Measurements from ENCODE around the gene SRPX.

The SRPX gene

DNA sequence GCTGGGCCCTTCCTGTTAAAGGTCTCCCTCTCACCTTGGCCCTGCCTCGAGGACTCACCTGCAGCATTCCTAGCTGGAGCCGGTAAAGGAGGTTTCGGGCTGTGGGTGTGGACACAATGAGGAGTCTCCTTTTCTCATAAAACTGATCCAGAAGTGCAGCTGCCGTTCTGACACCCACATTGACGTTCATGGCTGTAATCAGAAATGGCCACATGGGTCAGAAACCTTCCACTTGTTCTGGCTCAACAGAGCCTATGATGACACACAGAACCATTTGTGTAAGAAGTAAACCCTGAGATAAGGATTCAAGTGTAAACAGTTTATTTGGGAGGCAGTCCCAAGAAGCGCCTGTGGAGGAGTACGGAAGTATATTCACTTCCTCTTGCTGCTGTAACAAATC lies 63.8 kb downstream of the SRPX start:
- Histone ChIP-seq H3K4me1 (ENCODE audit: control insufficient read depth, insufficient read depth, low read length) (peaks cover 7% of the 10 kb centered on the region), H3K36me3 (ENCODE audit: control insufficient read depth, insufficient read depth, low read length) (no peaks in the 10 kb centered on the region), H3K9me3 (ENCODE audit: control insufficient read depth, low read length) (no peaks in the 10 kb centered on the region), H3K9ac (ENCODE audit: low read length) (no peak overlapping the region), H3K27me3 (ENCODE audit: control insufficient read depth, insufficient read depth, low read length) (no peaks in the 10 kb centered on the region), H3K4me3 (ENCODE audit: low read length) (no peak overlapping the region)

GRCh38 chrX:38154818-38155217 lies 65.9 kb downstream of the SRPX start:
- H3K4me3 ChIP-seq (ENCODE audit: low read length), result no peak overlapping the region
- no peak overlapping the region for H3K9ac ChIP-seq (ENCODE audit: low read length)
- peaks cover 7% of the 10 kb centered on the region for H3K4me1 ChIP-seq (ENCODE audit: control insufficient read depth, insufficient read depth, low read length)
- no peaks in the 10 kb centered on the region for H3K9me3 ChIP-seq (ENCODE audit: control insufficient read depth, low read length)
- H3K36me3 ChIP-seq (ENCODE audit: control insufficient read depth, insufficient read depth, low read length), result no peaks in the 10 kb centered on the region
- no peaks in the 10 kb centered on the region for H3K27me3 ChIP-seq (ENCODE audit: control insufficient read depth, insufficient read depth, low read length)

DNA sequence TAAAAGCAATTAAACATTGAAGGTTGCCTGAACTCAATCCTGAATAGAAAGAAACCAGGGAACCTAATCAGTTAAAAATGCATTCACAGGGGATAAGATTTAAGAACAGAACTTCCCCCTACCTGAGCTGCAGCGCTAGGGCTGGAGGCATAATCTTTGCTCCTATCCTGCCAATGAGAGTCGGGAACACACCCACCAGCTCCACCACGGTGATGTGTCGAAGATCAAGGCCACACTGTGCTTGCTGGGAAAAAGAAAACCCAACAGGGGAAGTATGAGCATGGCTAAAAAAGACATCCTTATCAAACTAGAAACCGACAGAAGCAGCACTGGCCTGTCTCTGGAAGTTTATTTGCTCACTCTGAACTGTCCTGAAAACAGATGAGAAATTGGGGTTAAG lies 66.3 kb downstream of the SRPX start:
- Histone ChIP-seq H3K27me3 (ENCODE audit: control insufficient read depth, insufficient read depth, low read length) (no peaks in the 10 kb centered on the region), H3K4me3 (ENCODE audit: low read length) (no peak overlapping the region), H3K9ac (ENCODE audit: low read length) (no peak overlapping the region), H3K4me1 (ENCODE audit: control insufficient read depth, insufficient read depth, low read length) (peaks cover 7% of the 10 kb centered on the region), H3K36me3 (ENCODE audit: control insufficient read depth, insufficient read depth, low read length) (no peaks in the 10 kb centered on the region), H3K9me3 (ENCODE audit: control insufficient read depth, low read length) (no peaks in the 10 kb centered on the region)

DNA sequence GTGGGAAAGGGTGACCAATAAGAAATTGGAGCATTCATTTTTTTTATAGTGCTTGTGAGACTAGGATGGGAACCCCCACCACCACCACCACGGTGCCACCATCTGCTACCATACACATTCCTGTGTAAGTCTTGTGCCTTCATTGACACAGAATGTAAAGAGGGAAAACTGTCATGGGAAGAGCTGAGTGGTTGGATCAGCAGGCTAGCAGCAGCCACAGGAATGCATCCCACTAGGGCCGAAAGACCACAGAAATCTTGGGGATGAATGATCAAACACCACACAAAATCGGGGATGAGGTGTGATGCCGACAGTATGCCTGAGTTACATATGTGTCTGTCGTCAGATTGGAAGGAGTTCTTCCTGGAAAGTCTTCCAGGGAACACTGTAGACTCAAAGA lies 69.2 kb downstream of the SRPX start:
- no peak overlapping the region for H3K4me3 ChIP-seq (ENCODE audit: low read length)
- H3K27me3 ChIP-seq (ENCODE audit: control insufficient read depth, insufficient read depth, low read length), result no peaks in the 10 kb centered on the region
- H3K36me3 ChIP-seq (ENCODE audit: control insufficient read depth, insufficient read depth, low read length), result no peaks in the 10 kb centered on the region
- no peaks in the 10 kb centered on the region for H3K9me3 ChIP-seq (ENCODE audit: control insufficient read depth, low read length)
- H3K4me1 ChIP-seq (ENCODE audit: control insufficient read depth, insufficient read depth, low read length), result peaks cover 1% of the 10 kb centered on the region
- H3K9ac ChIP-seq (ENCODE audit: low read length), result no peak overlapping the region

- Histone ChIP-seq H3K4me3 (ENCODE audit: low read length) (no peak overlapping the region), H3K36me3 (ENCODE audit: control insufficient read depth, insufficient read depth, low read length) (no peaks in the 10 kb centered on the region), H3K27me3 (ENCODE audit: control insufficient read depth, insufficient read depth, low read length) (no peaks in the 10 kb centered on the region)
Measured at GRCh38 chrX:38150993-38151392, 69.7 kb downstream of the SRPX start.

DNA sequence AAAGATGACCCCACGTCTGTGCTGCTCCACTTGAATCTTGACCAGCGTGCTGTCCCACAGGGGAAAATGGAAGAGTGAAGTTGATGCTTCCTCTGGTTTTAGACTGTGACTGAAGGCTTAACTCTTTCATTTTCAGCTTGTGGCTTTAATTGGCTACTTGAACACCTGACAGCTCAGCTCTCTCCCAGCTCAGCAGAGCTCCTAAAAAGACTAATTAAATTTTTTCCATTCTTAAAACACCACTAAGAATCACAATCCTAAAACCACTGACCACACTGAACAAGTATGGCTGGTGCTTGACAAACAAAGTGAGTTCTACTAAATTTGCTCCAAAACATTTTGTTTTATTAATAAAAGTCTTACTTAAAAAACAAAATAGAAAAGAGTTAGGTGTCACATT lies 71.7 kb downstream of the SRPX start:
- Histone ChIP-seq H3K4me3 (ENCODE audit: low read length) (no peak overlapping the region), H3K27me3 (ENCODE audit: control insufficient read depth, insufficient read depth, low read length) (no peaks in the 10 kb centered on the region), H3K36me3 (ENCODE audit: control insufficient read depth, insufficient read depth, low read length) (no peaks in the 10 kb centered on the region), H3K9ac (ENCODE audit: low read length) (no peak overlapping the region), H3K9me3 (ENCODE audit: control insufficient read depth, low read length) (no peaks in the 10 kb centered on the region), H3K4me1 (ENCODE audit: control insufficient read depth, insufficient read depth, low read length) (no peaks in the 10 kb centered on the region)

More at GRCh38 chrX:38150993-38151392, 69.7 kb downstream of the SRPX start:
- H3K4me1 ChIP-seq (ENCODE audit: control insufficient read depth, insufficient read depth, low read length), result no peaks in the 10 kb centered on the region
- no peak overlapping the region for H3K9ac ChIP-seq (ENCODE audit: low read length)
- H3K9me3 ChIP-seq (ENCODE audit: control insufficient read depth, low read length), result no peaks in the 10 kb centered on the region

GRCh38 chrX:38142610-38143009 lies 78.1 kb downstream of the SRPX start:
- Histone ChIP-seq H3K4me3 (ENCODE audit: low read length) (no peak overlapping the region), H3K9ac (ENCODE audit: low read length) (no peak overlapping the region), H3K36me3 (ENCODE audit: control insufficient read depth, insufficient read depth, low read length) (no peaks in the 10 kb centered on the region), H3K27me3 (ENCODE audit: control insufficient read depth, insufficient read depth, low read length) (no peaks in the 10 kb centered on the region), H3K9me3 (ENCODE audit: control insufficient read depth, low read length) (no peaks in the 10 kb centered on the region), H3K4me1 (ENCODE audit: control insufficient read depth, insufficient read depth, low read length) (no peaks in the 10 kb centered on the region)

DNA sequence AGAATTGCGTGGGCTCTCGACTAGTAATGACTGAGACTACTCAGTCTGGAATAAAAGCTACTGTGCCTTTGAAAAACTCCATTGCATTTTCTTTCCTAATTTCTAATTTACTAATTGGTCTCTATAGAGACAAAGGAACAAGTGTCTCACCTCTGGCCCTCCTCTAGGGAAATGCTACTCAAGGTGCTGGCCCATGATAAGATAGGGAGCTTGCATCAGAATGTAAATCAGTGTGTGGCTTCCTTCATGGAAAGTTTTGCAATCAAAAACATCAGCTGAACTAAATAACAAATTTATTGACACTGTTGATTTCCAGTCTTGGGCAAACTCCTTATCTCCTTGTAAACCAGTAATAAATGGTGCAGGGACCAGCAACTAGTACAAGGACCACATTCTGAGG lies 81.8 kb downstream of the SRPX start:
- H3K9ac ChIP-seq (ENCODE audit: low read length), result no peak overlapping the region
- no peaks in the 10 kb centered on the region for H3K4me1 ChIP-seq (ENCODE audit: control insufficient read depth, insufficient read depth, low read length)
- H3K36me3 ChIP-seq (ENCODE audit: control insufficient read depth, insufficient read depth, low read length), result no peaks in the 10 kb centered on the region

DNA sequence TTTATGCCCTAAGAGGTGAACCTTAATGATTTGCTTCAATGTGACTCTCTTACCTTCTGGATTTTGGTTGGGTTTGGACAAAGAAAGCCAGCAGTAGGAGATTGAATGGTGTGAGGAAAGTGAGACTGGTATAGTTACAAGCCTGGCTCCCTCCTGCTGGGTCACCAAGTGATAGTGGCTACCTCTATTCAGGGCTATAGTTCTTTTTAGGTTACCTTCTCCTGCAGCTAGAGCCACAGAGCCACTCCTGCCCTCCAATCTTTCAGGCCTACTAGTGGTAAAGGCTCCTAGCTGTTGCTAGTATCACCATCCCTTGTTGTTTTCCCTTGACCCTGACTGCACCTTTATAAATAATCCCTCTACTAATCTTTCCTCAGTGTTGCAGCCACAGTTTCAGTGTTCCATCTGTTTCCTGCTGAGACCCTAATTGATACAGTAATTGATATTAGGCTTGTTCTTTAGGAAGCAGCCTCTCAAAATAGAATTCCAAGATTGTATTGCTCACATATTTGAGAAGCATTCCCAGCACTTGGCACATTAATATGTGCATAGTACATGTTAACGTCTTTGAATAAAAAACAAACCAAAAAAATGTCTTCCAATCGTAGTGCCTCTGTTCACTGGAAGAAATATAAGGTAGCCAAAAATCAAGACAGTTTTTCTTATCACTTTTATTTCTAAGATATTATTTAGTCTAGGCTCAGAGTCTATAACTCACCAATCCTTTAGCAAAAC lies 82.3 kb downstream of the SRPX start:
- no peaks in the 10 kb centered on the region for H3K4me1 ChIP-seq (ENCODE audit: control insufficient read depth, insufficient read depth, low read length)
- no peaks in the 10 kb centered on the region for H3K27me3 ChIP-seq (ENCODE audit: control insufficient read depth, insufficient read depth, low read length)
- no peak overlapping the region for H3K9ac ChIP-seq (ENCODE audit: low read length)
- no peak overlapping the region for H3K4me3 ChIP-seq (ENCODE audit: low read length)
- H3K9me3 ChIP-seq (ENCODE audit: control insufficient read depth, low read length), result no peaks in the 10 kb centered on the region
- H3K36me3 ChIP-seq (ENCODE audit: control insufficient read depth, insufficient read depth, low read length), result no peaks in the 10 kb centered on the region

More for the DNA sequence above, 81.8 kb downstream of the SRPX start:
- Histone ChIP-seq H3K9me3 (ENCODE audit: control insufficient read depth, low read length) (no peaks in the 10 kb centered on the region), H3K4me3 (ENCODE audit: low read length) (no peak overlapping the region), H3K27me3 (ENCODE audit: control insufficient read depth, insufficient read depth, low read length) (no peaks in the 10 kb centered on the region)

GRCh38 chrX:38129366-38129765 lies 91.3 kb downstream of the SRPX start:
- Histone ChIP-seq H3K4me1 (ENCODE audit: control insufficient read depth, insufficient read depth, low read length) (no peaks in the 10 kb centered on the region), H3K4me3 (ENCODE audit: low read length) (no peak overlapping the region), H3K27me3 (ENCODE audit: control insufficient read depth, insufficient read depth, low read length) (no peaks in the 10 kb centered on the region)

DNA sequence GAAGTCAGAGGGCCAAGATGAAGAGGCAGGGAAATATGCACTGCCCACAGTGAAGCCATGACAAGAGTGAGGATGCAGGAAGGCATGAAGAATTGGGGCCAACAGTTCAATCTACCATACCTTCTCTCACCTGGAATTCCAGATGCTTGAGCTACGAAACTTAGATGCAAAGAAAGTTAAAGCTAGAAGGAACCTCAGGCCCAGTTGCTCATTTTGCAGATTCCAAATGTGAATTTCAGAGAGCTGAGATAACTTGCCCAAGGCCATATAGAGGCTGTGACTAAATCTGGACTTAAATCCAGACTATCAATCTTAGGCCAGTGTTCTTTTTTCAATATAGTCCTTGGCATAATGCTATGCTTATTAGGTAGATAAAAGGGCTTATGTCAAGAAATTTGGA lies 92.7 kb downstream of the SRPX start:
- H3K36me3 ChIP-seq (ENCODE audit: control insufficient read depth, insufficient read depth, low read length), result no peaks in the 10 kb centered on the region
- H3K9ac ChIP-seq (ENCODE audit: low read length), result no peak overlapping the region
- H3K4me1 ChIP-seq (ENCODE audit: control insufficient read depth, insufficient read depth, low read length), result no peaks in the 10 kb centered on the region
- no peak overlapping the region for H3K4me3 ChIP-seq (ENCODE audit: low read length)
- H3K27me3 ChIP-seq (ENCODE audit: control insufficient read depth, insufficient read depth, low read length), result no peaks in the 10 kb centered on the region
- no peaks in the 10 kb centered on the region for H3K9me3 ChIP-seq (ENCODE audit: control insufficient read depth, low read length)

More at GRCh38 chrX:38129366-38129765, 91.3 kb downstream of the SRPX start:
- Histone ChIP-seq H3K9me3 (ENCODE audit: control insufficient read depth, low read length) (no peaks in the 10 kb centered on the region), H3K9ac (ENCODE audit: low read length) (no peak overlapping the region), H3K36me3 (ENCODE audit: control insufficient read depth, insufficient read depth, low read length) (no peaks in the 10 kb centered on the region)

DNA sequence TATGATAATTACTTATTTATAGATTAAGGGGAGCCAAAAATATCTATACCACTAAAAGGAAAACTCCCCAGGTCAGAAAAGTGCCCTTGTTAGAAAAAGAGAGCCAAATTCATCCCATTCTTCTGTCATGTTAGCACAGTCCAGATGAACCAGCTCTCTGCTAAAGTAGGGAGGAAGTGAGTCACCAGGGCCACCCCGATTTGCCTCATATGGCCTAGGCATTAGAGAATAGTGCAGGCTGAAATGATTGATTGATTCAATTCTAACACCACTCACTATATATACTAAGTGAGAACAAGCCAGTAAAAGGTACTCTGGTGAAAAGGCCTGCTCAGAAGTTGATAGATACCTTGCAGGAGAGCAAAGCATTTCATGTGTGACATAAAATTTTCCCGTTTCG lies 94.5 kb downstream of the SRPX start:
- Histone ChIP-seq H3K27me3 (ENCODE audit: control insufficient read depth, insufficient read depth, low read length) (no peaks in the 10 kb centered on the region), H3K4me3 (ENCODE audit: low read length) (no peak overlapping the region), H3K4me1 (ENCODE audit: control insufficient read depth, insufficient read depth, low read length) (no peaks in the 10 kb centered on the region), H3K9me3 (ENCODE audit: control insufficient read depth, low read length) (no peaks in the 10 kb centered on the region), H3K9ac (ENCODE audit: low read length) (no peak overlapping the region), H3K36me3 (ENCODE audit: control insufficient read depth, insufficient read depth, low read length) (no peaks in the 10 kb centered on the region)

DNA sequence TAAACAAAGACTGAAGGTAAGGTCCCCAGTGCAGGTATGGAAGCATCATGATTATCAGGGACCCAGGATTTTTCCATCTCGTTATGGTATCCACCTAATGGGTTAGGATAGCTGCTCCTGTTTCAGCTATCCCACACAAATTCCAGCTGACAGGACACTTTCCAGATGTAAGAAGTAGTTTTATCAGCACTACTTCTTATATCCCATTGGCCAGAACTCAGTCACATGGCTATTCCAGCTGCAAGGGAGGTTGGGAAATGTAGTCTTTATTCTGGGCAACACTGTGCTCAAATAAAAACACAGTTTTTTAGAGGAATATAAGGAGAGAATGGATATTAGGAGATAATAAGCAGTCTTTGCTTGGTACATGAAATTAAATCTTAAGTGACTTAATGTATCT lies 96.7 kb downstream of the SRPX start:
- Histone ChIP-seq H3K4me3 (ENCODE audit: low read length) (no peak overlapping the region), H3K36me3 (ENCODE audit: control insufficient read depth, insufficient read depth, low read length) (no peaks in the 10 kb centered on the region), H3K9ac (ENCODE audit: low read length) (no peak overlapping the region), H3K4me1 (ENCODE audit: control insufficient read depth, insufficient read depth, low read length) (no peaks in the 10 kb centered on the region), H3K9me3 (ENCODE audit: control insufficient read depth, low read length) (no peaks in the 10 kb centered on the region), H3K27me3 (ENCODE audit: control insufficient read depth, insufficient read depth, low read length) (no peaks in the 10 kb centered on the region)

Measured in mucosa of stomach (tissue), 1 donor.